MV-4-11 (cell line): ENCODE measurements around the gene ZC3H18.

Source experiments
- DNase-seq: peaks from one replicate; lab custom pipeline; 2025; lab: John Stamatoyannopoulos, UW

The ZC3H18 gene

GRCh38 chr16:88678224-88678979 lies 108.2 kb downstream of the ZC3H18 start:
- no peak for DNase-seq

DNA sequence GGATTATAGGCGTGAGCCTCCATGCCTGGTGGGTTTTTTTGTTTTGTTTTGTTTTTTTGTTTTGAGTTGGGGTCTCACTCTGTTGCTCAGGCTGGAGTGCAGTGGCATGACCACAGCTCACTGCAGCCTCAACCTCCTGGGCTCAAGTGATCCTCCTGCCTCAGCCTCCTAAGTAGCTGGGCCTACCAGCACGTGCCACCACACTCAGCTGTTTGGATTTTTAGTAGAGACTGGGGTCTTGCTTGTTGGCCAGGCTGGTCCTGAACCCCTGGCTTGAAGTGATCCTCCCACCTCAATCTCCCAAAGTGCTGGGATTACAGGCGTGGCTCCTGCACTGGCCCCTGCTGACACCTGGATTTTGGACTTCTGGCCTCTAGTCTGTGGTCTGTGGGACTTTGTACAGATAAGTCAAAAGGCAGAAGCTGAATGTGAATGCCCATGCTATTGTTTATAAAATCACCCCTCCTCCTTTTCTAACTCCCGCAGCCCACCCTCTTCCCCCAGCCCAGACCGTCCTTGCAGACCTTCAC lies 110.4 kb downstream of the ZC3H18 start:
- no peak for DNase-seq

DNA sequence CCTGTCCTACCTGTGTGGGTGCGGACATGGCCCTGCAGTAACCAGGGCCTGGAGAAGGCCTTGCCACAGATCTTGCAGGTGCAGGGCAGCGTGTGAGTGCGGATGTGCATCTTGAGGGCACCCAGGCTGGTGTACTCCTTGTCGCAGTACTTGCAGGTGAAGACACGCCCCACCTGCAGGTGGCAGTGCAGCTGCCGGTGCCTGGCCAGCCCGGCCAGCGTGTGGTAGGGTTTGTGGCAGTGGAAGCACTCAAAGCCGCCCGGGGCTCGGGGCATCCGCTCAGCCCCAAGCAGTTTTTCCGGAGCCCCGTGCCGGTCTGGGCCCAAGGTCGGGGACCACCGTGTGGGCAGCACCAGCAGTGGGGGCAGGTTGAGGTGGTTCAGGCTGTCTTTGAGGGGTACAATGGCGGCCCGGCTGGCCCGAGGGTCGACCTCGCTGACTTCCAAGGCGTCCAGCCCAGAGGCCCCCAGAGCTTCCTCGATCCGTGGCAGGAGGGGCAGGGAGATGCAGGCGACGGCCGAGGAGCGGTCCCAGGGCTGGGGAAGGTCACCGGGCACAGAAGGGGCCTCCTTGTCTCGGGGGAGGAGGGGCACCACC lies 111.0 kb downstream of the ZC3H18 start:
- no peak for DNase-seq
